ENCODE data around the gene CORO6. TPM values are rescaled to one million over a fixed set of nuclear protein-coding genes. Genes with fewer than 3 reads are reported as not detected.

The CORO6 gene
- total RNA-seq, 1 donor: 20.3 TPM

GRCh38 chr17:29577001-29577370 is 45.7 kb downstream of the CORO6 start:
- no peak for TF ChIP-seq CTCF (IDR thresholded peaks at IDR 0.05; ENCODE audit: extremely low read depth, low read depth, low read length)
- Histone ChIP-seq H2AFZ (ENCODE audit: low read length) (no peak overlapping the region), H3K4me2 (ENCODE audit: insufficient read depth, low read length) (no peak overlapping the region), H3K9me3 (ENCODE audit: low read depth, low read length) (no peaks in the 10 kb centered on the region), H3K4me1 (ENCODE audit: insufficient read depth, low read length) (peaks cover 19% of the 10 kb centered on the region), H3K27ac (ENCODE audit: low read depth, low read length) (no peak overlapping the region), H3K79me2 (ENCODE audit: insufficient read depth, low read length) (peaks cover 10% of the 10 kb centered on the region), H3K27me3 (ENCODE audit: insufficient read depth, low read length) (no peaks in the 10 kb centered on the region), H4K20me1 (ENCODE audit: insufficient read depth, low read length) (peaks cover 18% of the 10 kb centered on the region), H3K4me3 (ENCODE audit: insufficient read depth, low read length) (no peak overlapping the region), H3K36me3 (ENCODE audit: insufficient read depth, low read length) (peaks cover 43% of the 10 kb centered on the region)
- DNase-seq (ENCODE audit: insufficient read length, low spot score, missing footprints): peak; percentile 45

- peaks cover 41% of the 10 kb centered on the region for H3K36me3 ChIP-seq (ENCODE audit: insufficient read depth, low read length)
- H4K20me1 ChIP-seq (ENCODE audit: insufficient read depth, low read length): peaks cover 18% of the 10 kb centered on the region
- DNase-seq (ENCODE audit: insufficient read length, low spot score, missing footprints): peak; percentile 51
- H3K4me1 ChIP-seq (ENCODE audit: insufficient read depth, low read length): peaks cover 20% of the 10 kb centered on the region
- TF ChIP-seq CTCF (IDR thresholded peaks at IDR 0.05; ENCODE audit: extremely low read depth, low read depth, low read length): no peak
- no peaks in the 10 kb centered on the region for H3K9me3 ChIP-seq (ENCODE audit: low read depth, low read length)
- no peak overlapping the region for H3K27ac ChIP-seq (ENCODE audit: low read depth, low read length)
- H2AFZ ChIP-seq (ENCODE audit: low read length): no peak overlapping the region
- H3K79me2 ChIP-seq (ENCODE audit: insufficient read depth, low read length): peaks cover 4% of the 10 kb centered on the region
- no peaks in the 10 kb centered on the region for H3K27me3 ChIP-seq (ENCODE audit: insufficient read depth, low read length)
- H3K4me3 ChIP-seq (ENCODE audit: insufficient read depth, low read length): no peak overlapping the region
- no peak overlapping the region for H3K4me2 ChIP-seq (ENCODE audit: insufficient read depth, low read length)
Observed at GRCh38 chr17:29576214-29577000, 46.3 kb downstream of the CORO6 start.

- Histone ChIP-seq H3K79me2 (ENCODE audit: insufficient read depth, low read length) (peaks cover 1% of the 10 kb centered on the region), H3K4me3 (ENCODE audit: insufficient read depth, low read length) (no peak overlapping the region), H3K27me3 (ENCODE audit: insufficient read depth, low read length) (no peaks in the 10 kb centered on the region), H3K27ac (ENCODE audit: low read depth, low read length) (no peak overlapping the region), H3K4me2 (ENCODE audit: insufficient read depth, low read length) (no peak overlapping the region), H3K4me1 (ENCODE audit: insufficient read depth, low read length) (peaks cover 20% of the 10 kb centered on the region), H3K9me3 (ENCODE audit: low read depth, low read length) (no peaks in the 10 kb centered on the region), H2AFZ (ENCODE audit: low read length) (no peak overlapping the region), H4K20me1 (ENCODE audit: insufficient read depth, low read length) (peaks cover 18% of the 10 kb centered on the region), H3K36me3 (ENCODE audit: insufficient read depth, low read length) (peaks cover 44% of the 10 kb centered on the region)
- peak; percentile 71 for DNase-seq (ENCODE audit: insufficient read length, low spot score, missing footprints)
- no peak for TF ChIP-seq CTCF (IDR thresholded peaks at IDR 0.05; ENCODE audit: extremely low read depth, low read depth, low read length)
Observed at GRCh38 chr17:29575511-29576213, 47.0 kb downstream of the CORO6 start.

Measured in osteoblast (primary cell).